HL-60 (cell line): ENCODE measurements around the gene UBP1.

Source experiments
- POLR2AphosphoS5 ChIP-seq: IDR thresholded peaks from 2 replicates; pipeline ENCODE4 v1.6.1; 2012; ENCODE audit warnings: low read depth
- TF ChIP-seq, protein P1 (sequence below): IDR thresholded peaks from one replicate; pipeline ENCODE4 v1.5.1; 2011; ENCODE audit warnings: low read length, control low read depth, inconsistent platforms; ENCODE audit not compliant: insufficient read depth
- TF ChIP-seq, protein P2 (sequence below): IDR thresholded peaks from 2 replicates; pipeline ENCODE4 v1.6.1; 2012; ENCODE audit warnings: low read depth; ENCODE audit not compliant: insufficient replicate concordance

DNA sequence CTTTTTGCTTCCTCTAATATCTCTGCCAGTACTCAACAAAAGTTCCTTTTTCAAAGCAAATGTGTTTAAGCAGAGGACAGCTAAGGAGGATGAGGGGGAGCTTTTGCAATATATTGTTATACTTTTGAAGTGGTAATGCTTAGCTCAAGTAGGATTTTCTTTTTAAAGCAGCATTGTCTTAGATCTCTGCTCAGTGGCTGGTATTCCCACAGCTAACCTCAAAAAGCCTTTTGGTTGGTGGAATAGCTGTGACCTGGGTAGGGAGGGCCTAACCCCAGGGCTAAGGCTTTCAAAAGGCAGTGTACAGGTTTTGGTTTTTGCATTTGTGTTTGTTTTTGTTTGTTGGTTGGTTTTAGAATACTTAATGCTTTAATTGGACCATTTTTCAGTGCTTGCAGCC lies 76.1 kb downstream of the UBP1 start:
- TF ChIP-seq, protein P1, sequence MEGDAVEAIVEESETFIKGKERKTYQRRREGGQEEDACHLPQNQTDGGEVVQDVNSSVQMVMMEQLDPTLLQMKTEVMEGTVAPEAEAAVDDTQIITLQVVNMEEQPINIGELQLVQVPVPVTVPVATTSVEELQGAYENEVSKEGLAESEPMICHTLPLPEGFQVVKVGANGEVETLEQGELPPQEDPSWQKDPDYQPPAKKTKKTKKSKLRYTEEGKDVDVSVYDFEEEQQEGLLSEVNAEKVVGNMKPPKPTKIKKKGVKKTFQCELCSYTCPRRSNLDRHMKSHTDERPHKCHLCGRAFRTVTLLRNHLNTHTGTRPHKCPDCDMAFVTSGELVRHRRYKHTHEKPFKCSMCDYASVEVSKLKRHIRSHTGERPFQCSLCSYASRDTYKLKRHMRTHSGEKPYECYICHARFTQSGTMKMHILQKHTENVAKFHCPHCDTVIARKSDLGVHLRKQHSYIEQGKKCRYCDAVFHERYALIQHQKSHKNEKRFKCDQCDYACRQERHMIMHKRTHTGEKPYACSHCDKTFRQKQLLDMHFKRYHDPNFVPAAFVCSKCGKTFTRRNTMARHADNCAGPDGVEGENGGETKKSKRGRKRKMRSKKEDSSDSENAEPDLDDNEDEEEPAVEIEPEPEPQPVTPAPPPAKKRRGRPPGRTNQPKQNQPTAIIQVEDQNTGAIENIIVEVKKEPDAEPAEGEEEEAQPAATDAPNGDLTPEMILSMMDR, result no peak
- no peak for TF ChIP-seq POLR2AphosphoS5
- TF ChIP-seq, protein P2, sequence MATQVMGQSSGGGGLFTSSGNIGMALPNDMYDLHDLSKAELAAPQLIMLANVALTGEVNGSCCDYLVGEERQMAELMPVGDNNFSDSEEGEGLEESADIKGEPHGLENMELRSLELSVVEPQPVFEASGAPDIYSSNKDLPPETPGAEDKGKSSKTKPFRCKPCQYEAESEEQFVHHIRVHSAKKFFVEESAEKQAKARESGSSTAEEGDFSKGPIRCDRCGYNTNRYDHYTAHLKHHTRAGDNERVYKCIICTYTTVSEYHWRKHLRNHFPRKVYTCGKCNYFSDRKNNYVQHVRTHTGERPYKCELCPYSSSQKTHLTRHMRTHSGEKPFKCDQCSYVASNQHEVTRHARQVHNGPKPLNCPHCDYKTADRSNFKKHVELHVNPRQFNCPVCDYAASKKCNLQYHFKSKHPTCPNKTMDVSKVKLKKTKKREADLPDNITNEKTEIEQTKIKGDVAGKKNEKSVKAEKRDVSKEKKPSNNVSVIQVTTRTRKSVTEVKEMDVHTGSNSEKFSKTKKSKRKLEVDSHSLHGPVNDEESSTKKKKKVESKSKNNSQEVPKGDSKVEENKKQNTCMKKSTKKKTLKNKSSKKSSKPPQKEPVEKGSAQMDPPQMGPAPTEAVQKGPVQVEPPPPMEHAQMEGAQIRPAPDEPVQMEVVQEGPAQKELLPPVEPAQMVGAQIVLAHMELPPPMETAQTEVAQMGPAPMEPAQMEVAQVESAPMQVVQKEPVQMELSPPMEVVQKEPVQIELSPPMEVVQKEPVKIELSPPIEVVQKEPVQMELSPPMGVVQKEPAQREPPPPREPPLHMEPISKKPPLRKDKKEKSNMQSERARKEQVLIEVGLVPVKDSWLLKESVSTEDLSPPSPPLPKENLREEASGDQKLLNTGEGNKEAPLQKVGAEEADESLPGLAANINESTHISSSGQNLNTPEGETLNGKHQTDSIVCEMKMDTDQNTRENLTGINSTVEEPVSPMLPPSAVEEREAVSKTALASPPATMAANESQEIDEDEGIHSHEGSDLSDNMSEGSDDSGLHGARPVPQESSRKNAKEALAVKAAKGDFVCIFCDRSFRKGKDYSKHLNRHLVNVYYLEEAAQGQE, result no peak
